ENCODE data around the gene SEMA5A. TPM values are rescaled to one million over a fixed set of nuclear protein-coding genes. Genes with fewer than 3 reads are reported as not detected.

The SEMA5A gene
- total RNA-seq, 1 experiment from 2014 or later: not detected

DNA sequence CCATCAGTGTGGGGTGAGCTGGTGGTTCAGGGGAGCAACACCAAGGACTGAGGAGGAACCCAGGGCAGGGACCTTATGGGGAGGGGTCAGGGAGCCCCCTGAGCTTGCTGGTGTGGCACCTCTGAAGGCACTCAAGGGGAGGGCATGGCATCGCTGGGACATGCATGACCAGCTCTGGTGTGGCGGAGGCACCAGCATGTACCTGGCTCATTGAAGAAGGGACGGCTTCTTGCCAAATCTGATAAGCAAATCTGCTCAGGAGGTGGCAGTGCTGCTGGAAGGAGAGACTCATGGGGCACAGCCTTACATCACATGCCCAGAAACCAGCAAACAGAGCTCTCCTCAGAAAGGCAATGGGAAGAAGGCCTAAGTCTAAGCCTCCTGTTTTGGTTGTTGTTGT lies 421.8 kb downstream of the SEMA5A start:
- DNase-seq (ENCODE audit: low spot score): peak; percentile 5

DNA sequence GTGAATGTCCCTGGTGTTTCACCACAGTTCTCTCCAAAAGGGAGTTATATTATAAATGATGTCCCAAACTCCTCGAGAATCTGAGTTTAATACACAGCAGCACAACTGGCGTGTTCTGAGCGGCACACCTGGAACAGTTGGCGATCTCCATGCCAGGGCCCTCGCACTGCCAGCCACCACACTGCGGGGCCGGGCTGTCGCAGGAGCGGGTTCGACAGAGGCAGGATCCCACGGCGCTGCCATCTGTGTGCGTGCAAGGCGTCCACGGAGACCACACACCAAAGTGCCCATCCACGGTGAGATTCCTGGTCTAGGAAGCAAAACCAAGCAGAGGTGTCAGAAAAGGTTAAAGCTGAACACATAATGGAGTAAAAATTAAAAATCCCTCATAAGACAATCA lies 423.3 kb downstream of the SEMA5A start:
- DNase-seq (ENCODE audit: low spot score): no peak

DNA sequence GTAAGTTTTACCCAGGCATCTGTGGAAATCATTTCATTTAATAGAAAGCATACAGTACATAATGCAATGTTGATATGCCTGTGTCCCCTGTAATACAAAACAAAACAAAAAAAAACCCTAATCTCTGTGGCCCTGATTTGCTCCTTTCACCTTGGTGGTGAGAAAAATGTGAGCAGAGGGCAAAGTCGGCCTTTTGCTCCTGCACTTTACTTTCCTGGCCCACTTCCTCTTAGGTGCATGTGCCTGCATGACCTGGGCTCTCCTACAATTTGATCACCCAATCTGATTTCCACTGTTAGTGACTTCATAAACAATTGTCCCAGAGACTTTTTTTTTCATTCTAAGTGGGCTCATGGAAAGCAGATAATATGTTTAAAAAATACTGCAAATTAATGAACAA lies 424.3 kb downstream of the SEMA5A start:
- DNase-seq (ENCODE audit: low spot score): no peak

DNA sequence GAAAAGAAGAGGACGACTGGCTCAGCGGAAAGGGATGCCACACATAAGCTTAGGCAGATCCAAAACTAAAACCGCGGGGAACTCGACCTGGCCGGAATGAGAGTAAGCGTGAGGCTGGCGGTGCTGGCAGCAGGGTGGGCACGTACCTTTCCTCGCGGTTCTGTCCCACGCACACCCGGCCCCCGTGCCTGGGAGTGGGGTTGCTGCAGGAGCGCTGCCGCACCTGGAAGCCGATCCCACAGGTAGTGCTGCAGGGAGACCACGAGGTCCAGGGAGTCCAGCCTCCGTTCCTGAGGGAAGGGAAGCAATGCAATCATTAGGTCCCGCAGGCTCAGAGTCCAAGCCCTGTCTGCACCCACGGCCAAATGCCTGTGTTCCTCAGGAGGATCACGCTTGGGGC lies 427.0 kb downstream of the SEMA5A start:
- DNase-seq (ENCODE audit: low spot score): no peak

DNA sequence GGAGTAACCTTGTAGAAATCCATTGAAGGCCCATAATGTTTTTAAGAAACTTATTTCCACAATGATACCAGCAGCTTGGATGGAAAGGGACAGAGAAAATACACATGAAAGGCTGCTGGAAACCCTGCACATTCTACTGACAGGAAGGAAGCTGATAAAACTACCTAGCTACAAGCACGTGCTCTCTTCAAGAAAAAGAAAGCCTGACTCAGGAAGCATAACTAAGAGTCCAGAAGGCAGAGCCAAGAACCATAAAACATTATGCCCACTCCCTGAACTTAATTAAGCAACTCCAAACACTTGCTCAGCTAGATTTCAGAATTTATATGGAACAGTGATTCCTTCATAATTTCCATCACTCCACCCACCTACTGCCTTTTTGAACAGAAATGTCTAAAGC lies 430.8 kb downstream of the SEMA5A start:
- DNase-seq (ENCODE audit: low spot score): no peak

DNA sequence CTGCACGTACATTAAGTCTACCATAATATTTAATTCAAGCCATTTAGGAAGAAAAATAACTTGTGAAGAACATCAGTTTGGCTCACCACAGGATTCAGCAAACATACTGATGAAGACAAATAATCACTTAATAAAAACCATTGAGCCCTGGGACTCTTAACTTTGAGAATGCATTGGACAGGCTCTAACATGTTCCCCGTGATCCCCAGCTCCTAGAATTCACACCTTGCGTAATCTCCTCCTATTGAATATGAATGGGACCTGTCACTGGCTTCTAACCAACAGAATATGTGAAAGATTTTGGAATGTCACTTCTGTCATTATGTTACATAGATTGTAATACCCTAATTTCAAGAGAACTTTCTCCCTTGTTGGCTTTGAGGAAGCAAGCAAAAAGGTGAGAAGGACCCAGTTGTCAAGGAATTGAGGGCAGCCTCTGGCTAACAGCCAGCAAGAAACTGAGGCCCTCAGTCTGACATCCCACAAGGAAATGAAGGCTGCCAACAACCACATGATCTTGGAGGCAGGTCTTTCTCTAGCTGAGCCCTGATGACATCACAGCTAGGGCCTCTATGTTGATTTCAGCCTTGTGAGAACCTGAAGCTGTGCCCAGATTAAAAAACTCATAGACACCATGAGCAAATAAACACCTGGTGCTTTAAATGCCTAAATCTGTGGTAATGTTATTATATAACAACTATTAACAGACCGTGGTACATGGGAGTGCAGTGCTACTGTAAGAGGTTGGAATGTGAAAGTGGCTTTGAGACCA lies 433.2 kb downstream of the SEMA5A start:
- DNase-seq (ENCODE audit: low spot score): no peak

DNA sequence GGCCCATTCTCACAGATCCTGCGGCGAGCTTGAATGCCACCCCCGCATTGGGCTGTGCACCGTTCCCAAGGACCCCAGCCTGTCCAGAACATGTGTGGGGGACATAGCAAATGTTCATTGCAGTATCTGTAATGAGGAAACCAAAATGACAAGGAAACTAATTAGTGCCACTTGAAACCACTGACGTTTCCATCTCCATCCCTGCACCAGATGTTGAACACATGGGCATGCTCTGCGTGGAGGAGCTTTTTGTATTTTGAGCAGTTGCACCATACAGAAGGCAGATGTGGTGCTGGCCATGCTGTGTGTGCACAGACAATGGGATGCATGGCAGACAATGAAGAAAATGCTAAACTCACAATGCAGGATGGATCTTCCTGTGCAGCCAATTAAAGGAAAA lies 437.7 kb downstream of the SEMA5A start:
- no peak for DNase-seq (ENCODE audit: low spot score)

DNA sequence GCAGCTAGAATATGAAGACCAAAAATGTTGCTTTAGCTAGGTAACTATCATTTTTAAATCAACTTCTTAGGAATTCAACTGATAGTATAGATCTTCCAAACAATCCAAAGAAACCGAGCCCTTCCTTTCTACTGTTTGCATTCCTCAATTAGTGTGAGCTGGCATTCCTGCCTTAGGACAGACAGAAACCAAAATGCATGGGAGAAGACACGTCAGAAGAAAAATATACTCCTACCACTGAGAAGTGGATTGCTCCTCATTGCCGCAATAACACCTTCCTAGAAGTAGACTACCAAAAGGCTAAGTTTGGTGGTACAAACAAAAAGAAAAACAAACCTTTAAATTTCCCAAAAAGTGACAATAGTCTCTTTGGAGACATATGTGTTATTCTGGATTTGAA lies 440.0 kb downstream of the SEMA5A start:
- no peak for DNase-seq (ENCODE audit: low spot score)

DNA sequence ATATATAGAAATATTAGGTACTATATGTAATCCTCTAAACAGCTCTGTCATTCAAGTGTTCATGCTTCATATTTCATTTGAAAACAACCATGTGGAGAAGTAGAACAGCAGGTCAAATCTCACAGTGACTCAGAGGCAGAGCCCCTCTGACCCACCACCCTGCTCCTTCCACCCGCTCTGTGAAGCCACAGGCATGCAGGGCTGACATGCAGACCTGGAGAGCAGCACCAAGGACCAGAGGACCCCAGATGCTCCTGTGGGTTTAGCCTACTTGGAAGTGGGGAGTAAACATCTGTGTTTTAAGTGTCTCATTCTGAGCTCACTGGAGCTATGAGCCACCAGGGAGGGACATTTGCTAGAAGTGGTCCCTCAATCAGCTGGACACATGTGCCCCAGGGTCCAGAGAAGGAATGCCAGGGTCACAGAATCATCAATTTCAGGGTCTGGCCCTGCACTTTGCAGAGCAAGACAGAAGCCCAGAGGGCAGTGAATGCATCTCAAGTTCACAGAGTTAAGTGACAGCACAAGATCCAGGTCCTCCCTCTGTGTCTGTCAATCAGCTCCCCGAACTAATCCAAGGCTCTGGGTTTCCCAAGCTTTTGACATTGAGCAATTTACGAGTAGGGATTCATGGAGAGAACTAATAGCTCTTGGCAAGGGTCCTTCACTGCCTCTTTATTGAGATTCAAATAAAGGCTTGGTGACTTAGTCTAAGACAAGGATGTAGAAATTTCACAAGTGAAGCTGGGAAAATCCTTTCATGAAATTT lies 441.1 kb downstream of the SEMA5A start:
- no peak for DNase-seq (ENCODE audit: low spot score)

DNA sequence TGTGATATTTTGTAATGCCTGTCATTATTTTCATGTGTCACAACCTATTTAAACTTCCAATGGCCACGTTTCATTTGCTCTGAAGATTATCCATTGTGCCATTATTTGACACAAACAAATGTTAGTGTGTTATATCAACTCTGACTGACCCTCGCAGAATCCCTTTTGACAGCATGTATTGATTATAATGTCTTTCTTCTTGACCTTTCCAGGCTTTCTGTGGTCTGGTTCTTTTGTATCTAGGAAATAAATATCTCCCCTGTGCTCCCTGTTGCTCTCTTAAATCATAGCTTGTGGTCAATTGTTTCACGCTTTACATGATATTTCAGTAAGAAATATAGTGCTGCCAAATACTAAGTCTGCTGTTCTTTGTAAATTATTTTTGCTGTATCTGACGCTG lies 442.6 kb downstream of the SEMA5A start:
- no peak for DNase-seq (ENCODE audit: low spot score)

DNA sequence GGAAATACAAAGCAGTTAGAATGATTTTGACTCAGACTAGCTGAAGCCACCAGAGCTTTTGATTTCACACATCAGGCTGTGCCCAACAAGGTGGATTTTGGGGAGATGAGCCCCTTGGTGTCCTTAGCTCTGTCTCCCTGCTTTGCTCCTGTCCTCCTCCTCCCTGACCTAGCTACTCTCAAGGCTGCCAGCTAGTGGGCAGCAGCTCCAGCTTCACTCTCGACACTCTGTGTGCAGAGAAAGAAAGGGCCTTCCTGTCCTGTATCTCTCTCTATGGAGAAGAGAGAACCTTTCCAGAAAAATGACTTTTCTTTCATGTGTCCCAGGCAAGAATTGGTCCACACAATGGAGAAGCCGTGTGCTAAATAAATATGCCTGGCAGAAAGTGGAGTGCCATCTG lies 446.2 kb downstream of the SEMA5A start:
- no peak for DNase-seq (ENCODE audit: low spot score)

DNA sequence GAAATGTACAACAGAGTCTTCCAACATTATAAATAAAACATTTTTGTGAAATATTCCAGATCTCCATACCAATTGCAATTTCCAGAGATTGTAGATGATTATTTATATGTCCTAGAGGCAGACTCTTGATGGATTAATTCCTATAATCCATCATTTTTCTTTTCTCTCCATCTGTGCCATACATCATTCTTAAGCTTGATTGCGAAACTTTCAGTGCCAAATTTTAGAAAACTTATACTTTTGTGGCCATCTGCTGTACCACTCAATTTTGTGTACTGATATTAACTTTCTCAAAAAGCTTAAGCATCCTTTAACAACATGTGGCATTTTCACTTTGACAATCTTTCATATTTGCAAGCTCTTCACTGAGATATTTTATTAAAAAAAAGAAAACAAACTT lies 446.9 kb downstream of the SEMA5A start:
- DNase-seq (ENCODE audit: low spot score): no peak

DNA sequence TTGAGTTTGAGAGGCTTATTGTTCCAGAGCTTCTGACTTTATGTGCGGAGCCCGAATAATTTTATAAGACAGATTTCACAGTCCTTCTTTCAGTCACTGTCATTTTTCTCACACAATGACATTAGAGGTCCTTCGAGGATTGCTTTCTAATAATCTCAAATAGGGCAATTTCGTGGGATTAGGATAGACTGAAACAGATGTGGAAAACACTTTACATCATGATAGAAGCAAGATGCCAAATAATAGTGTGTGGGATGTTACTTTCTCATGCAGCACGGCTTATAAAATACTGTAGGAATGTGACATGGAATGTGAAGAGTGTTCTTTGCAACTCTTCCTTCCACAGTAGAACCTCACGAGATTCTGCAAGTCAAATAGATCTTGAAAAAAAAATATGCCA lies 451.3 kb downstream of the SEMA5A start:
- DNase-seq (ENCODE audit: low spot score): no peak

DNA sequence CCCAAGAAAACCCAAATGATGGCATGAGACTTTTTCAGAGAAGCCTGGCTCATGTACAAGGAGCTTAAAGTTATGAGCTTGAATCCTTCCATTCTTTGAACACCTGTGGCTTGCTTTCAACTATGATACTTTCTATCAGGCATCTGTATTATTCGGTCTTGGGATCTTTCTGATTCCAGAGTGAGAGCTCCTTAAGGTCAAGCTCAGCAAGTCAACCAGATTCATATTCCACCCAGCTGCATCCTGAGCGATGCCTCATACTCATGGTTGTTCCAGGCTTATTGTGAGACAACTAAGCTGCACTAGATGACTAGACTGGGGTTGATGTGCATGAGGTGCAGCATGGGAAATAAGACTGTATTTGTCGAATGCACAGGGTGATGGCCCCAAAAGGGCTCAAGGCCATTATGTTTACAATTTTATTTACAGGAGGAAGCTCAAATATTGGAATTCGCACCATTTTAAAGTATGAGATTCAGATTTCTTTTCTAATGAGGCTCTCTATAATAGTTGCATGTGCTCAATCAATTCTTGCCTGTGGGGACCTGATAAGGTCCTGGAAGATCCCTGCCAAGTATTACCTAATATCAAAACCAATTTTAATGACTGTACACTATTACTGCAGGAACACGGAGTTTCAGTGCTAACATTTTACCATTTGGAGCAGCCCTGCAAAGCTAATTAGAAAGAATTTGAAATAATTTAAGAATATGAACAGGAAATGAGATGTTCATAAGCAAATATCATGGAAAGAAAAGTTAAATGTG lies 453.8 kb downstream of the SEMA5A start:
- no peak for DNase-seq (ENCODE audit: low spot score)

DNA sequence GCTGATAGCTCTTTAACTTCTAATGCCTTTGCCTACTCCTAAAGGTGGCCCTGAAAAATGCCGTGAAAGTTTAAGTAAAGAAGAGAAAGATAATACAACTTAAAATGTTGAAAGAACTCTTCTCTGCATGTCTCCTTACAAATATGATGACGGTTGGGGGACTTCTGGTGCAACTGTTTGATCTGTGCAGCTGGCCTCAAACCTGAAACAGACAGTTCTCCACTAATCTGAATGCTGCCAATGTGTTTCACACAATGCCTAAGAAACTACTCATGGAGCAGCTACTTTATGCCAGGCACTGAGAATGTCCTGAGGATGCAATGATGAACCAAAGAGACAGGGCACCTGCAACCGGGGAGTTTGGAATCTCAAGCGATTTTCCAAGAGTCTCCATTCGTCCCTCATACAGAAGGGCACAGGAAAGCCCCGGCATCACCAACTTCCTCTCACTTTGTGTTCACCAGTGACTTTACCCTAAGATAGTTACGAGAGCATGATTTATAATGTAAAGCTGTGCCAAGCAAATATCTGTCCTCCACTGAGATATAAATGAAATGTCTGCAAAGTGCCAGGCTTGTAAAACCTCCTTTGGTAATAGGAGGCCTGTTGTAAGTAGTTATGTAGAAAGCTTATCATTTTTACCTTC lies 455.4 kb downstream of the SEMA5A start:
- DNase-seq (ENCODE audit: low spot score): no peak

DNA sequence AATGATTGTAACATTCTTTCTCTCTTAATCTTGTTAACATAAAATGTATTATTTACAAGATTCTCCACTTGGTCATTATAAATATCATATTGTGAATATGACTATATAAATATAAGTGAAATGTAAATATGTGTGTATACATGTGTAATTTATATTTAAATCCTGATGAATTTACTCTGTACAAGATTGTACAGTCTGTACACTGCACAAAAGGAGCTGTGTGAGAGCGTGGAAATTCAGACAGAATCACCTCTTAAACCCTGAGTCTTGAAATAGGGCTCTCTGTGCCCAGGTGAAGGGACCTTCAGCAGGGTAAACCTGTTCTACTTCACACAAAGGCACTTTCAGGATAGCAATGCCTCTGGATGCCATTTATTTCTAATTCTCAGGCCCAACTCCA lies 456.0 kb downstream of the SEMA5A start:
- DNase-seq (ENCODE audit: low spot score): no peak

DNA sequence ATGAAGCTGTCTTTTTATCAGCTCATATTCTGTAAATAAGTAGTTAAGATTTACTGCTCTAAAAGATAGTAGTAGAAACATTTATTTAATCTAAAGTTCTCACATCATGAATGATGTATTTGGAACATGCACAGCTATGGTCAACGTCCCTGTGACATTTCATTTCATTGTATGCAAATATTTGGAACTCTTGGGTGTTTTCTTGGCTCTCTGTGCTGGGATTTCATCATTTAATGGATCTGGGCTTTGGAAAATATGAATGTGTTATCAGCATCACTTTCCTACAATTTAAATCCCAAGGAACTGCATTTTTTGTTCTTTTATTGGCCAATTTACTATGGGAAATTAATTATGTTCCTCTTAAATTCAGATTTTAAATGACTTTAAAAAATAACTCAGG lies 462.9 kb downstream of the SEMA5A start:
- no peak for DNase-seq (ENCODE audit: low spot score)

DNA sequence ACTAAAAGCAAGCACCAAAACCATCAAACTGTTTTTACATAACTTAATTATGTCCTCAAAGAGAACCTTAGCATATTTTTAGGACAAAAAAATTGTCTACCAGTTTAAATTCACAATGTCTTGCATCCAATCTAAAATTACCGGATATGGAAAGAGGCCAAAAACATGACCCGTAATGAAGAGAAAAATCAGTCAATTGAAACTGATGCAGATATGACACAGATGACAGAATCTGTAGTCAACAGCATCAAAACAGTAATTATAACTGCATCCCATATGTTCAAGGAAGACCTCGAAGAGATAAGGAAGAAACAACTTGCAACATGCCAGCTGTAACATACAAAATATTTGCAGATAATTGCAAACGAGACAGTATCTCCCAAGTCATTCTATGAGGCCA lies 473.2 kb downstream of the SEMA5A start:
- no peak for DNase-seq (ENCODE audit: low spot score)

DNA sequence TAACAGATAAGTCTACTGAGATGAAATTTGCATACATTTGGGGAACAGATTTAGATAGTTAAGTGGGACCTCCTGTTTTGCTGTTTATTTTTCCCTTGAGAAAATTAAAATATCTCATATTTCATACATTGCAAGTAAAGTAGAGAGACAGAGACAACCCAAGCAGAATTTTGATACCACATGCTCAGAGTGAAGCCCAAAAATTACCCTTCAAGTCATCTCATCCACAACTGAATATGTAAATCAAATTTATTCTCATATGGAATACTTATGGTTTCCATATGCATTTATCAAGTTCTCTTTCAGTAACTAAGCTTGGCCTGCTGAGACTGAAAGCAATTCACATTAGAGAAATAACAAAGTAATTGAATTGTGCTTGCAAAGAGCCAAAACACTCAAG lies 474.4 kb downstream of the SEMA5A start:
- no peak for DNase-seq (ENCODE audit: low spot score)

DNA sequence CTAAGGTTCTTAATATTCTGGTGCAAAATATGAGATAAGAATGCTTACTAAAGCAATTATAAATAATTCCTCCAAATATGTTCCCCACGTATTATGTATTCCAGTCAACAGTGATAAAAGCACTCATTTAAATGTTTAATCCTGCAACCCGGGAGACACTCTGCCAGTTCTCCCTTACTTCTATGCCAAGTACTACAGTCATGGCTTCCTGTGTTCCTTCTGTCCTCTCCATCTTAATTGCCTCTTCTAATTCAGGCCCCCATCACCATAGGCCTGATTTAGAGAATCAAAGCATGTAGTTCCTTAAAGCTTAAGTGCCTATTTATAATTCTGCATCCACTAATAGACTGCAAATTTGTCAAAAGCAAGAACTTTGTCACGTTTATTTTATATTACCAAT lies 474.8 kb downstream of the SEMA5A start:
- DNase-seq (ENCODE audit: low spot score): no peak

DNA sequence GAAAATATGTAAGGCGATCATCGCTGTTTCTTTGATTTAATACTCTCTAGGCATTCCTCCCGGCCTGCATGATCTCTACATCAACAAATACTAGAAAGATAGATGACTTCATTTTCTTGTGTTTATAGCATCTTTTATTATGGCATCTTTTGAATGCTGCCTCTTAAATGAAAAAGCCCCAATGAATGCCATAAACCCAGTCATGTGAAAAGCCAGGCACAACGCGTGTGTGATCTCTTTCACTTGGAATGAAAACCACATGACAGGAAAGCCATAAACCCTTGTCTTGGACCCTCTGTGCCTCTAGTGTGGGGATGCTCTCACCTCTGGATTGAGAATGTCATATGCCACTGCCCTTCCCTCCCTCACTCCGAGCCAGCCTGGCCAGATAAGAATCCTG lies 476.2 kb downstream of the SEMA5A start:
- DNase-seq (ENCODE audit: low spot score): no peak

DNA sequence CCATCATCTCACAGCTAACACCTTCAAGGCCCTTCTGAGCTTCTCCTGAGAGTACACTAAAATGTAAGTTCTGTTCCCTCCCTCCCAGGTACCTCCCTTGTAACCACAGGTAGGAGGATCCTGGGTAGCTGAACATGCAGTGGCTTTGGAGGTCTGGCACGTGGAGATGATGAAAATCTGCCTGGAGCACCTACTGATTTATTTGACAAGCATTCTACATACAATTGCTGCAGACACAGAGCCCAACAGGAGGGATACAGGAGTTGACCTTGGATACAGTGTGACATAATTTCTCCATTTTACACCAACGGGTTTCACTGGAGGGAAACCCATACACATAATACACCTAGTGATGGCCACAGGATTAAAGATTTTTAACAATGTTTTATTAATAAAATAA lies 478.7 kb downstream of the SEMA5A start:
- no peak for DNase-seq (ENCODE audit: low spot score)

Data from HT-29 (cell line).